ENCODE results near the gene ECPAS.

DNA sequence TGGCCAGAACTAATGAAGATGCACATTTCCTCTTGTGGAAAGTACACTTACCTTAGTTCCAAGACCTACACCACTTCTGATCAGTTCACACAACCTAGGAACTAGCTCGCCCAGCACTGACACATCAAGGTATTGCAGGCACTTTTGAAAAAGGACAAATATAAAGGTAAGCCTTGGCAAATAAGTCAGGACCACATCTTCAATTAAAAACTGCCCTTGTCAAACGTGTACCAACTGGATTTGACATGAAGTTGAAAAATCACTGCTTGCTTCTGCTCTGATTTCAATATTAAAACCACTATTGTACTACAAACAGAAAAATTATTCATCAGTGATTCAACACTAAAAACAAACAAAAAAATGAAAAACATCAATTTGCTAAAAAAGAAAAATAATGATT, 109.1 kb downstream of the ECPAS start:
- no peak for TF ChIP-seq POLR2A (IDR thresholded peaks at IDR 0.05)
- TF ChIP-seq, protein P1, sequence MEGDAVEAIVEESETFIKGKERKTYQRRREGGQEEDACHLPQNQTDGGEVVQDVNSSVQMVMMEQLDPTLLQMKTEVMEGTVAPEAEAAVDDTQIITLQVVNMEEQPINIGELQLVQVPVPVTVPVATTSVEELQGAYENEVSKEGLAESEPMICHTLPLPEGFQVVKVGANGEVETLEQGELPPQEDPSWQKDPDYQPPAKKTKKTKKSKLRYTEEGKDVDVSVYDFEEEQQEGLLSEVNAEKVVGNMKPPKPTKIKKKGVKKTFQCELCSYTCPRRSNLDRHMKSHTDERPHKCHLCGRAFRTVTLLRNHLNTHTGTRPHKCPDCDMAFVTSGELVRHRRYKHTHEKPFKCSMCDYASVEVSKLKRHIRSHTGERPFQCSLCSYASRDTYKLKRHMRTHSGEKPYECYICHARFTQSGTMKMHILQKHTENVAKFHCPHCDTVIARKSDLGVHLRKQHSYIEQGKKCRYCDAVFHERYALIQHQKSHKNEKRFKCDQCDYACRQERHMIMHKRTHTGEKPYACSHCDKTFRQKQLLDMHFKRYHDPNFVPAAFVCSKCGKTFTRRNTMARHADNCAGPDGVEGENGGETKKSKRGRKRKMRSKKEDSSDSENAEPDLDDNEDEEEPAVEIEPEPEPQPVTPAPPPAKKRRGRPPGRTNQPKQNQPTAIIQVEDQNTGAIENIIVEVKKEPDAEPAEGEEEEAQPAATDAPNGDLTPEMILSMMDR (IDR thresholded peaks at IDR 0.05): no peak

Measured in testis (tissue), 2 donors.